Stimulated activated CD4-positive, alpha-beta T cell treated with anti-CD3 and anti-CD28 coated beads, Interleukin-1b, Interleukin-23, amount 100 ng/mL, for 4 hours (primary cell): ENCODE results near the gene RUSC1.
"Not testable (repeated sequence)": the region's sequence is repeated elsewhere in the genome, so short reads cannot be mapped to it uniquely, and the experiment has no call there.

ENCODE experiments used
- DNase-seq, 2 donors: peaks; one replicate each; pipeline ENCODE4 v3.0.0-alpha.2; 2020; ENCODE audit warnings: low read depth in 2 of 2

RUSC1 gene

GRCh38 chr1:155322953-155323728 is 2.4 kb downstream of the RUSC1 start:
- peak; percentile 83 to 90 for DNase-seq

DNA sequence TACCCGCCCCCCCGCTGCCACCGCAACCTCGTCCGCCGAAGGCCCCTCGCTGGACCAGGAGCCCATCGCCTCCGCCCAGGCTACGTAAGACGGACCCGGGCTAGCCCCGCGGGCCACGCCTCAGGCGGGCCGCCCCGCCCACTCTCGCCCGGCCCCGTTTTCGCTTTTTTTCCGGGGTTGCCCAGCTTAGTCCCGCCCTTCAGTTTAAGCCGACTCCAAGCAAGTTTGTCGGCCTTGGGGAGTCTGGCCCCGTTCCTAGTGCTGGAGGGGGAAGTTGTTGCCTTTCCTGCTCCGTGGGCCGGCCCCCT is 3.0 kb downstream of the RUSC1 start:
- peak; percentile 63 to 76 for DNase-seq

GRCh38 chr1:155324037-155324716 is 3.5 kb downstream of the RUSC1 start:
- DNase-seq = peak; percentile 73 to 86

GRCh38 chr1:155324717-155325602 is 4.3 kb downstream of the RUSC1 start:
- no peak for DNase-seq

DNA sequence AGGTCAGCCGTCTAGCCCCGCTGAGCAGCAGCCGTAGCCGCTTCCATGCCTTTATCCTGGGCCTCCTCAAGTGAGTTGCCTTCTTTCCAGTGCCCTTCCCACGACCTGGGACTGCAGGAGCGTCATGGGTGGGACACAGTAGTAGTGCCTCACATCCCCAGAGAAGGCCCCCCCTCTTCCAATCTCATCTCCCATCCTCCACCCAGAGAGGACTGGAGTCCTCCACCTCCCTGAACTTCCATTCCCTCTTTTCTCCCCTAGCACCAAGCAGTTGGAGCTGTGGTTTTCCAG is 4.9 kb downstream of the RUSC1 start:
- no peak for DNase-seq

- no peak for DNase-seq
Observed at GRCh38 chr1:155326020-155326526, 5.4 kb downstream of the RUSC1 start.

DNA sequence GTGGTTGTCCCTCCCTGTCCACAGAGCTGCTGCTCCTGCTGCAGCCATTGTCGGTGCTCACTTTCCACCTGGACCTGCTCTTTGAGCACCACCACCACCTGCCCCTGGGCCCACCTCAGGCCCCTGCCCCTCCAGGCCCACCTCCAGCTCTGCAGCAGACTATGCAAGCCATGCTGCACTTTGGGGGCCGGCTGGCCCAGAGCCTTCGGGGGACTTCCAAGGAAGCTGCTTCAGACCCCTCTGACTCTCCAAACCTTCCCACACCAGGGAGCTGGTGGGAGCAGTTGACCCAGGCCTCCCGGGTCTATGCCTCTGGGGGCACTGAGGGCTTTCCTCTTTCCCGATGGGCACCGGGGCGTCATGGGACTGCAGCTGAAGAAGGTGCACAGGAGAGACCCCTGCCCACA is 5.9 kb downstream of the RUSC1 start:
- DNase-seq = no peak

GRCh38 chr1:155327981-155328380 is 7.3 kb downstream of the RUSC1 start:
- DNase-seq = no peak

DNA sequence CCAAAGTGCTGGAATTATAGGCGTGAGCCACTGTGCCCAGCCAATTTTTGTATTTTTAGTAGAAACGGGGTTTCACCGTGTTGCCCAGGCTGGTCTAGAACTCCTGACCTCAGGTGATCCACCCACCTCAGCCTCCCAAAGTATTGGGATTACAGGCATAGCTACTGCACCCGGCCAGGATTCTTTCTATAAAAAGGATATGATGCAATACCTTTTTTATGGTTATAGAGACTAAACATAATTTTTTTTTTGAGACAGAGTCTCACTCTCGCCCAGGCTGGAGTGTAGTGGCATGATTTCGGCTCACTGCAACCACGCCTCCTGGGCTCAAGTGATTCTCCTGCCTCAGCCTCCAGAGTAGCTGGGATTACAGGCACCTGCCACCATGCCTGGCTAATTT is 8.2 kb downstream of the RUSC1 start:
- not testable (repeated sequence) for DNase-seq

DNA sequence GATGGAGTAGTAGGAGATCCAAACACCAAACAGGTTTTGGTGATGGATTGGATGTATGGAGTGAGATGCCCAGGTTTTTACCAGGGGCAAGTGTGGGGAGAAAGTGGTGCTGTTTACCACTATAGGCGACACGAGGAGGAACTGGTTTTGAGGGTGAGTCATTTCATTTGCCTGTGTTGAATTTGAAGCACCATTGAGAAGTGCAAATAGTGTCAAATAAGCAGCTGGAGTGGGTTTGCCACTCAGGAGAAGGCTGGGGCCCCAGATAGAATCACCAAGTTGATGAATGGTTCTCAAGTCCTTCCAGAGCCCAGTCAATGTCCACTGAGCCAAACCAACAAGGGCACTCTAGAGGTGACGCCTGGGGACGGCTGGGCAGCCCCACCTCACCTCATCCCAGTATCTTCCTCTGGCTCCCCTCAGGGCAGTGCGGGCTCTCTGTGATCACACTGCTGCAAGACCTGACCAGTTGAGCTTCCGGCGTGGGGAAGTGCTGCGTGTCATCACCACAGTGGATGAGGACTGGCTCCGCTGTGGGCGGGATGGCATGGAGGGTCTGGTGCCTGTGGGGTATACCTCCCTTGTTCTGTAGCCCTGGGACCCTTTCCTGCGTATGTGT is 9.4 kb downstream of the RUSC1 start:
- DNase-seq = no peak

DNA sequence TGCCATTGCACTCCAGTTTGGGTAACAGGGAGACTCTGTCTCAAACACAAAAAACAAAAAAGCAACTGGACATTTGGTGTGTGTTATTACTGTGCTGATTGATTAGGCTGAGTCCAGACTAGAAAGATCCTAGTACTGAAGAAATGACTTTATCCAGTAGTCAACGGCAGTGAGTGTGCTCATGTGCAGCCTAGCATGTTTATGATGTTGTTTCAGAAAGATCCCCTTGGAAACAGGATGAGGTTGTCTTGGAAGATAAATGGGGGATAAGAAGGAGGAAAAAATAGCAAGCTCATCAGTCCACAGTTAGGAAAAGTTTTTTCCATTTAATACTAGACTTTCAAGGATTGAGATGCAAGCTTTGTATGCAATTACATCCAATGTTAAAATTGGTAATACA is 14.3 kb downstream of the RUSC1 start:
- DNase-seq = no peak

GRCh38 chr1:155339515-155340097 is 18.9 kb downstream of the RUSC1 start:
- no peak for DNase-seq

- no peak for DNase-seq
Observed at GRCh38 chr1:155342842-155343241, 22.1 kb downstream of the RUSC1 start.

DNA sequence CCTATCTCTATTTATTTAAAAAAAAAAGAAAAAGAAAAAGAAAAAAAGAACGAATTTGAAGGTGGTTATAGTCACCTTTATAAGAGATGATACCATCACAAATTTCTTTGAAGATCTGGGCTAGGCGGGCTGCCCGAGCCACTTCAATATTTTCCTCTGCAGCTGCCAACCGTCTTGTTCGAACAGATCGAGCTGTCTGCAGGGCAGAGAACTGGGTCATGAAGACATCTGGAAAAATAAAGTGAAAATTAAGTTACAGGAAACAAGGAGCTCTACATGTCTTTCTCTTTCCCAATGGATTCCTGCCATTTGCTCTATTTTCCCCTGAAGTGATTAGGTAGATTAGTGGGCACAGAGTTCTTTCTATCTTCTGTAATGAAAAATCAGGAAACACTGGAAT is 31.9 kb downstream of the RUSC1 start:
- no peak for DNase-seq

- no peak for DNase-seq
Observed at GRCh38 chr1:155360051-155360450, 39.4 kb downstream of the RUSC1 start.

- no peak for DNase-seq
Observed at GRCh38 chr1:155379180-155379579, 58.5 kb downstream of the RUSC1 start.

- no peak for DNase-seq
Observed at GRCh38 chr1:155379631-155380090, 59.0 kb downstream of the RUSC1 start.
